HepG2 (cell line): Measurements from ENCODE around the gene CCDC28A. TPM values are rescaled to one million over a fixed set of nuclear protein-coding genes. Genes with fewer than 3 reads are reported as not detected.

ENCODE experiments used
- BRCA1 ChIP-seq: sonication (generic); formaldehyde crosslinking; IDR thresholded peaks from 2 replicates; pipeline ENCODE4 v1.4.0; 2020; ENCODE audit warnings: missing genetic modification reagents
- CBX1 ChIP-seq: IDR thresholded peaks from one replicate; pipeline ENCODE4 v1.6.1; 2016; ENCODE audit warnings: antibody characterized with exemption, low read depth
- FLYWCH1 ChIP-seq: sonication (generic); formaldehyde crosslinking; IDR thresholded peaks from 2 replicates; pipeline ENCODE4 v1.8.1; 2023; ENCODE audit warnings: mild to moderate bottlenecking, missing genetic modification reagents
- ISL2 ChIP-seq: sonication (generic); formaldehyde crosslinking; IDR thresholded peaks from 2 replicates; pipeline ENCODE4 v1.5.0; 2020; ENCODE audit warnings: missing genetic modification reagents
- NFATC3 ChIP-seq: sonication (generic); formaldehyde crosslinking; IDR thresholded peaks from 2 replicates; pipeline ENCODE4 v1.5.1; 2020; ENCODE audit warnings: mild to moderate bottlenecking, missing genetic modification reagents
- TMF1 ChIP-seq: sonication (generic); formaldehyde crosslinking; IDR thresholded peaks from 2 replicates; pipeline ENCODE4 v1.8.1; 2022; ENCODE audit warnings: low read depth, missing genetic modification reagents
- ZBTB1 ChIP-seq: sonication (generic); formaldehyde crosslinking; IDR thresholded peaks from 2 replicates; pipeline ENCODE4 v1.4.0; 2020; ENCODE audit warnings: missing genetic modification reagents, borderline replicate concordance
- ZNF24 ChIP-seq: fragments of 450-650 bp; IDR thresholded peaks from 2 replicates; pipeline ENCODE4 v1.6.1; 2017; ENCODE audit warnings: antibody characterized with exemption, mild to moderate bottlenecking
- ZSCAN20 ChIP-seq: sonication (generic); formaldehyde crosslinking; IDR thresholded peaks from 2 replicates; pipeline ENCODE4 v1.4.0; 2020; ENCODE audit warnings: missing genetic modification reagents, mild to moderate bottlenecking, borderline replicate concordance
- polyA plus RNA-seq, 8 experiments: library from polyadenylated mRNA; depleted of rRNA in 3 of 8; stranded (reverse) in 7 of 8; unstranded in 1 of 8; fragments of >200 nt; fragmentation: Illumina TruSeq in 4 of 8; extraction: Trizol in 4 of 8; gene quantifications; 2 replicates each; pipeline versions ENCODE4 v1.2.1 to v1.2.3, GENCODE V29; 2011 to 2016; ENCODE audit warnings: low read depth in 4 of 8, missing spikeins in 1 of 8, mixed read lengths in 1 of 8; ENCODE audit not compliant: insufficient read depth in 1 of 8
- total RNA-seq, 5 experiments: library from RNA; depleted of rRNA; stranded (reverse); fragments of >200 nt; fragmentation: Illumina TruSeq; extraction: Trizol; gene quantifications; 2 replicates each; pipeline ENCODE4 v1.2.3, GENCODE V29; 2016; ENCODE audit warnings: low read depth in 1 of 5
- TF ChIP-seq, protein P1 (sequence below): sonication (generic); formaldehyde crosslinking; IDR thresholded peaks from one replicate; pipeline ENCODE4 v1.5.1; 2020; ENCODE audit warnings: mild to moderate bottlenecking, missing genetic modification reagents; ENCODE audit errors: not compliant biosample characterization
- TF ChIP-seq, protein P2 (sequence below): sonication (generic); formaldehyde crosslinking; IDR thresholded peaks from 2 replicates; pipeline ENCODE4 v1.8.1; 2022; ENCODE audit warnings: low read depth, mild to moderate bottlenecking, missing genetic modification reagents
- TF ChIP-seq, protein P3 (sequence below): sonication (generic); formaldehyde crosslinking; IDR thresholded peaks from 2 replicates; pipeline ENCODE4 v1.4.0; 2020; ENCODE audit warnings: missing genetic modification reagents

Gene CCDC28A
- total and polyA plus RNA-seq, 2 of the 13 experiments (the other 11 are each of a cell fraction or from before 2014, with no cell fraction given) = 15.8 TPM

DNA sequence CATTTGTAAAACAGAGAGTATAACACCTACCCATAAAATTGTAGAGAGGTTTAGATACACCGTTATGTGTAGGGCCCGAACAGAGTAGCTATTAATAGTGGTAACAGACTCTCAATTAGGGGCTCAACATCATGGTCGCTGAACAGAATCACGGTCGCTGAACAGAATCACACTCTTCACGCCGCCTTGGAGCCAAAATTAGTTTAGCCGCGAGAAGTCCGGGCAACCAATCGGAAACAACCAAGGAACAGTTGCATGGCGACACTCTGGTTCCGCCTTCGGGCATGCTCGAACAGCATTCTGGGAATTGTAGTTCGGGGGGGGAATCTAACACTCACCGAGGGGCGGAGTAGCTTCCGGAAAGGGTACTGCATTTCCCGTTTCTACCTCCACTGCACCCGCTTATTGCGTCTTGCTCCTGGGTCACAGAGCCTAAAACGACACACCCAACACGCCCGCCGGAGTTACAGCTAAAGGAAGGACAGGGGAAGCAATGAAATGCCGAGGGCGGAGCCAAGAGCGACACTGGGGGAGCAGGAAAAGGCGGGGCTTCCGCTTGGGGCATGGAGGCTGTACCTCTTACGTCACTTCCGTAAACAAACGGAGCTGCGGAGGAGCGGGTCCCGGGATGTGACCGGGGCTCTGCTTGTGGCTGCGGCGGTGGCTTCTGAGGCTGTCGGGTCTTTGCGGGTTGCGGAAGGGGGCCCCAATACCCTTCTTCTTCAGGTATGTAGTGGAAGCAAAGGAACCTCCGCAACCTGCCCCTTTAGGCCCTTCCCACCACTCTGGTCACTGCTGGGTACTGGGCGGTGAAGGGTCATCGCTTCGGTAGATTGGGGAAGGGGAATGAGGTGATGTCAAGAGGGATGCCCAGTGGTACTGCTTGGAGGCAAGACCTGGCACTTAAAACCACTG is at the start of gene CCDC28A (continued):
- TF ChIP-seq, protein P1, sequence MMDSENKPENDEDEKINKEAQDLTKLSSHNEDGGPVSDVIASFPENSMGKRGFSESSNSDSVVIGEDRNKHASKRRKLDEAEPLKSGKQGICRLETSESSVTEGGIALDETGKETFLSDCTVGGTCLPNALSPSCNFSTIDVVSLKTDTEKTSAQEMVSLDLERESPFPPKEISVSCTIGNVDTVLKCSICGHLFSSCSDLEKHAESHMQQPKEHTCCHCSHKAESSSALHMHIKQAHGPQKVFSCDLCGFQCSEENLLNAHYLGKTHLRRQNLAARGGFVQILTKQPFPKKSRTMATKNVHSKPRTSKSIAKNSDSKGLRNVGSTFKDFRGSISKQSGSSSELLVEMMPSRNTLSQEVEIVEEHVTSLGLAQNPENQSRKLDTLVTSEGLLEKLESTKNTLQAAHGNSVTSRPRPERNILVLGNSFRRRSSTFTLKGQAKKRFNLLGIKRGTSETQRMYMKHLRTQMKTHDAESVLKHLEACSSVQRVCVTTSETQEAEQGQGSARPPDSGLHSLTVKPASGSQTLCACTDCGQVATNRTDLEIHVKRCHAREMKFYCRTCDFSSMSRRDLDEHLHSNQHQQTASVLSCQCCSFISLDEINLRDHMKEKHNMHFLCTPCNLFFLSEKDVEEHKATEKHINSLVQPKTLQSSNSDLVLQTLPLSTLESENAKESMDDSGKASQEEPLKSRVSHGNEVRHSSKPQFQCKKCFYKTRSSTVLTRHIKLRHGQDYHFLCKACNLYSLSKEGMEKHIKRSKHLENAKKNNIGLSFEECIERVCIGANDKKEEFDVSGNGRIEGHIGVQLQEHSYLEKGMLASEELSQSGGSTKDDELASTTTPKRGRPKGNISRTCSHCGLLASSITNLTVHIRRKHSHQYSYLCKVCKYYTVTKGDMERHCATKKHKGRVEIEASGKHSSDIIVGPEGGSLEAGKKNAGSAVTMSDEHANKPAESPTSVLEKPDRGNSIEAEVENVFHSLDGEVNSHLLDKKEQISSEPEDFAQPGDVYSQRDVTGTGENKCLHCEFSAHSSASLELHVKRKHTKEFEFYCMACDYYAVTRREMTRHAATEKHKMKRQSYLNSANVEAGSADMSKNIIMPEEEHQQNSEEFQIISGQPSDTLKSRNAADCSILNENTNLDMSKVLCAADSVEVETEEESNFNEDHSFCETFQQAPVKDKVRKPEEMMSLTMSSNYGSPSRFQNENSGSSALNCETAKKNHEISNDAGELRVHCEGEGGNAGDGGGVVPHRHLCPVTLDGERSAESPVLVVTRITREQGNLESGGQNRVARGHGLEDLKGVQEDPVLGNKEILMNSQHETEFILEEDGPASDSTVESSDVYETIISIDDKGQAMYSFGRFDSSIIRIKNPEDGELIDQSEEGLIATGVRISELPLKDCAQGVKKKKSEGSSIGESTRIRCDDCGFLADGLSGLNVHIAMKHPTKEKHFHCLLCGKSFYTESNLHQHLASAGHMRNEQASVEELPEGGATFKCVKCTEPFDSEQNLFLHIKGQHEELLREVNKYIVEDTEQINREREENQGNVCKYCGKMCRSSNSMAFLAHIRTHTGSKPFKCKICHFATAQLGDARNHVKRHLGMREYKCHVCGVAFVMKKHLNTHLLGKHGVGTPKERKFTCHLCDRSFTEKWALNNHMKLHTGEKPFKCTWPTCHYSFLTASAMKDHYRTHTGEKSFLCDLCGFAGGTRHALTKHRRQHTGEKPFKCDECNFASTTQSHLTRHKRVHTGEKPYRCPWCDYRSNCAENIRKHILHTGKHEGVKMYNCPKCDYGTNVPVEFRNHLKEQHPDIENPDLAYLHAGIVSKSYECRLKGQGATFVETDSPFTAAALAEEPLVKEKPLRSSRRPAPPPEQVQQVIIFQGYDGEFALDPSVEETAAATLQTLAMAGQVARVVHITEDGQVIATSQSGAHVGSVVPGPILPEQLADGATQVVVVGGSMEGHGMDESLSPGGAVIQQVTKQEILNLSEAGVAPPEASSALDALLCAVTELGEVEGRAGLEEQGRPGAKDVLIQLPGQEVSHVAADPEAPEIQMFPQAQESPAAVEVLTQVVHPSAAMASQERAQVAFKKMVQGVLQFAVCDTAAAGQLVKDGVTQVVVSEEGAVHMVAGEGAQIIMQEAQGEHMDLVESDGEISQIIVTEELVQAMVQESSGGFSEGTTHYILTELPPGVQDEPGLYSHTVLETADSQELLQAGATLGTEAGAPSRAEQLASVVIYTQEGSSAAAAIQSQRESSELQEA = no peak
- TF ChIP-seq, protein P2, sequence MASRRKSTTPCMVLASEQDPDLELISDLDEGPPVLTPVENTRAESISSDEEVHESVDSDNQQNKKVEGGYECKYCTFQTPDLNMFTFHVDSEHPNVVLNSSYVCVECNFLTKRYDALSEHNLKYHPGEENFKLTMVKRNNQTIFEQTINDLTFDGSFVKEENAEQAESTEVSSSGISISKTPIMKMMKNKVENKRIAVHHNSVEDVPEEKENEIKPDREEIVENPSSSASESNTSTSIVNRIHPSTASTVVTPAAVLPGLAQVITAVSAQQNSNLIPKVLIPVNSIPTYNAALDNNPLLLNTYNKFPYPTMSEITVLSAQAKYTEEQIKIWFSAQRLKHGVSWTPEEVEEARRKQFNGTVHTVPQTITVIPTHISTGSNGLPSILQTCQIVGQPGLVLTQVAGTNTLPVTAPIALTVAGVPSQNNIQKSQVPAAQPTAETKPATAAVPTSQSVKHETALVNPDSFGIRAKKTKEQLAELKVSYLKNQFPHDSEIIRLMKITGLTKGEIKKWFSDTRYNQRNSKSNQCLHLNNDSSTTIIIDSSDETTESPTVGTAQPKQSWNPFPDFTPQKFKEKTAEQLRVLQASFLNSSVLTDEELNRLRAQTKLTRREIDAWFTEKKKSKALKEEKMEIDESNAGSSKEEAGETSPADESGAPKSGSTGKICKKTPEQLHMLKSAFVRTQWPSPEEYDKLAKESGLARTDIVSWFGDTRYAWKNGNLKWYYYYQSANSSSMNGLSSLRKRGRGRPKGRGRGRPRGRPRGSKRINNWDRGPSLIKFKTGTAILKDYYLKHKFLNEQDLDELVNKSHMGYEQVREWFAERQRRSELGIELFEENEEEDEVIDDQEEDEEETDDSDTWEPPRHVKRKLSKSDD (CRISPR knock-in tag) = no peak
- TF ChIP-seq NFATC3 (0 out of 2 replicates have a peak, but pooled peaks have one; percentile 23), ZNF24 (no peak), CBX1 (no peak), ZSCAN20 (peak; percentile 88; the same call in 1 of the 2 replicates), BRCA1 (CRISPR knock-in tag) (peak; percentile 73; the same call in 1 of the 2 replicates), ZBTB1 (CRISPR knock-in tag) (no peak), FLYWCH1 (CRISPR knock-in tag) (no peak), ISL2 (CRISPR knock-in tag) (peak; percentile 46), TMF1 (CRISPR knock-in tag) (no peak)
- TF ChIP-seq, protein P3, sequence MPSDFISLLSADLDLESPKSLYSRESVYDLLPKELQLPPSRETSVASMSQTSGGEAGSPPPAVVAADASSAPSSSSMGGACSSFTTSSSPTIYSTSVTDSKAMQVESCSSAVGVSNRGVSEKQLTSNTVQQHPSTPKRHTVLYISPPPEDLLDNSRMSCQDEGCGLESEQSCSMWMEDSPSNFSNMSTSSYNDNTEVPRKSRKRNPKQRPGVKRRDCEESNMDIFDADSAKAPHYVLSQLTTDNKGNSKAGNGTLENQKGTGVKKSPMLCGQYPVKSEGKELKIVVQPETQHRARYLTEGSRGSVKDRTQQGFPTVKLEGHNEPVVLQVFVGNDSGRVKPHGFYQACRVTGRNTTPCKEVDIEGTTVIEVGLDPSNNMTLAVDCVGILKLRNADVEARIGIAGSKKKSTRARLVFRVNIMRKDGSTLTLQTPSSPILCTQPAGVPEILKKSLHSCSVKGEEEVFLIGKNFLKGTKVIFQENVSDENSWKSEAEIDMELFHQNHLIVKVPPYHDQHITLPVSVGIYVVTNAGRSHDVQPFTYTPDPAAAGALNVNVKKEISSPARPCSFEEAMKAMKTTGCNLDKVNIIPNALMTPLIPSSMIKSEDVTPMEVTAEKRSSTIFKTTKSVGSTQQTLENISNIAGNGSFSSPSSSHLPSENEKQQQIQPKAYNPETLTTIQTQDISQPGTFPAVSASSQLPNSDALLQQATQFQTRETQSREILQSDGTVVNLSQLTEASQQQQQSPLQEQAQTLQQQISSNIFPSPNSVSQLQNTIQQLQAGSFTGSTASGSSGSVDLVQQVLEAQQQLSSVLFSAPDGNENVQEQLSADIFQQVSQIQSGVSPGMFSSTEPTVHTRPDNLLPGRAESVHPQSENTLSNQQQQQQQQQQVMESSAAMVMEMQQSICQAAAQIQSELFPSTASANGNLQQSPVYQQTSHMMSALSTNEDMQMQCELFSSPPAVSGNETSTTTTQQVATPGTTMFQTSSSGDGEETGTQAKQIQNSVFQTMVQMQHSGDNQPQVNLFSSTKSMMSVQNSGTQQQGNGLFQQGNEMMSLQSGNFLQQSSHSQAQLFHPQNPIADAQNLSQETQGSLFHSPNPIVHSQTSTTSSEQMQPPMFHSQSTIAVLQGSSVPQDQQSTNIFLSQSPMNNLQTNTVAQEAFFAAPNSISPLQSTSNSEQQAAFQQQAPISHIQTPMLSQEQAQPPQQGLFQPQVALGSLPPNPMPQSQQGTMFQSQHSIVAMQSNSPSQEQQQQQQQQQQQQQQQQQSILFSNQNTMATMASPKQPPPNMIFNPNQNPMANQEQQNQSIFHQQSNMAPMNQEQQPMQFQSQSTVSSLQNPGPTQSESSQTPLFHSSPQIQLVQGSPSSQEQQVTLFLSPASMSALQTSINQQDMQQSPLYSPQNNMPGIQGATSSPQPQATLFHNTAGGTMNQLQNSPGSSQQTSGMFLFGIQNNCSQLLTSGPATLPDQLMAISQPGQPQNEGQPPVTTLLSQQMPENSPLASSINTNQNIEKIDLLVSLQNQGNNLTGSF (CRISPR knock-in tag) = 0 out of 2 replicates have a peak, but pooled peaks have one; percentile 87
